Stimulated activated CD4-positive, alpha-beta T cell treated with anti-CD3 and anti-CD28 coated beads, TNF-alpha, amount 100 ng/mL, for 24 hours (primary cell): ENCODE data around the gene CHN2.

ENCODE experiments used
- DNase-seq, 3 experiments: peaks; one replicate each; pipeline ENCODE4 v3.0.0-alpha.2; 2020; ENCODE audit warnings: low read depth in 3 of 3

Gene CHN2

GRCh38 chr7:29363636-29364425 is 169.3 kb downstream of the CHN2 start:
- no peak for DNase-seq

- DNase-seq, result no peak
Measured at GRCh38 chr7:29364661-29365060, 170.1 kb downstream of the CHN2 start.

- no peak for DNase-seq
Measured at GRCh38 chr7:29365423-29365822, 170.8 kb downstream of the CHN2 start.

GRCh38 chr7:29367784-29368183 is 173.2 kb downstream of the CHN2 start:
- DNase-seq, result no peak

GRCh38 chr7:29369909-29370488 is 175.4 kb downstream of the CHN2 start:
- no peak for DNase-seq

- no peak for DNase-seq
Measured at GRCh38 chr7:29370531-29371314, 176.1 kb downstream of the CHN2 start.

- no peak for DNase-seq
Measured at GRCh38 chr7:29371472-29371871, 176.9 kb downstream of the CHN2 start.

GRCh38 chr7:29372351-29373090 is 177.9 kb downstream of the CHN2 start:
- DNase-seq, result no peak

- DNase-seq, result no peak
Measured at GRCh38 chr7:29375641-29376562, 181.3 kb downstream of the CHN2 start.

- no peak for DNase-seq
Measured at GRCh38 chr7:29377718-29378117, 183.1 kb downstream of the CHN2 start.

GRCh38 chr7:29379551-29379950 is 185.0 kb downstream of the CHN2 start:
- no peak for DNase-seq

- no peak for DNase-seq
Measured at GRCh38 chr7:29381206-29382094, 186.9 kb downstream of the CHN2 start.

- DNase-seq, result no peak
Measured at GRCh38 chr7:29384277-29384676, 189.7 kb downstream of the CHN2 start.

GRCh38 chr7:29385214-29385814 is 190.7 kb downstream of the CHN2 start:
- DNase-seq, result no peak

- no peak for DNase-seq
Measured at GRCh38 chr7:29386196-29386765, 191.7 kb downstream of the CHN2 start.

- no peak for DNase-seq
Measured at GRCh38 chr7:29391262-29391661, 196.7 kb downstream of the CHN2 start.

GRCh38 chr7:29394321-29394720 is 199.7 kb downstream of the CHN2 start:
- DNase-seq, result no peak

GRCh38 chr7:29396563-29396962 is 202.0 kb downstream of the CHN2 start:
- no peak for DNase-seq

- no peak for DNase-seq
Measured at GRCh38 chr7:29397398-29397797, 202.8 kb downstream of the CHN2 start.
